Measurements from ENCODE around the gene MCCC1. TPM values are rescaled to one million over a fixed set of nuclear protein-coding genes. Genes with fewer than 3 reads are reported as not detected.

Gene MCCC1
- total RNA-seq, 1 experiment from 2014 or later: 19.2 TPM

- Histone ChIP-seq H3K4me1 (ENCODE audit: insufficient read depth, low read length, poor library complexity, severe bottlenecking) (peaks cover 4% of the 10 kb centered on the region), H3K27ac (ENCODE audit: low read depth, low read length, poor library complexity, severe bottlenecking) (no peak overlapping the region), H3K36me3 (ENCODE audit: insufficient read depth, low read length, poor library complexity, severe bottlenecking) (no peaks in the 10 kb centered on the region), H3K27me3 (replicated peaks; ENCODE audit: insufficient read depth, low read depth, low read length, poor library complexity) (no peaks in the 10 kb centered on the region), H3K9me3 (ENCODE audit: low read depth, low read length, poor library complexity, severe bottlenecking) (no peaks in the 10 kb centered on the region), H3K4me3 (ENCODE audit: low read depth, low read length, poor library complexity, severe bottlenecking) (no peak overlapping the region)
- no peak for TF ChIP-seq CTCF (conservative IDR thresholded peaks at IDR 0.05; ENCODE audit: low read depth, low read length)
- TF ChIP-seq EZH2 (IDR thresholded peaks at IDR 0.05; ENCODE audit: borderline replicate concordance, low read depth, low read length, poor library complexity, severe bottlenecking): no peak
- ChIA-PET CTCF (interaction anchor here (0.7 kb wide), 1 partner anchor 250 kb away, joined by 3 read pairs; no protein-coding TSS in a partner anchor), POLR2A (ENCODE audit: low non-redundant PET) (no interaction called here)
- BruUV-seq (replicated peaks): no TSS peak
- DNase-seq (ENCODE audit: low spot score): no peak
- intact Hi-C loops (cut with micrococcal nuclease; ENCODE audit: unreplicated experiment): loop anchor here (10.0 kb wide), 1 partner anchor 636 kb away; no protein-coding TSS in a partner anchor
Observed at GRCh38 chr3:183128709-183129108, 29.4 kb upstream of the MCCC1 start.

GRCh38 chr3:183123891-183124290 is 24.6 kb upstream of the MCCC1 start:
- Histone ChIP-seq H3K9me3 (ENCODE audit: low read depth, low read length, poor library complexity, severe bottlenecking) (no peaks in the 10 kb centered on the region), H3K4me1 (ENCODE audit: insufficient read depth, low read length, poor library complexity, severe bottlenecking) (peaks cover 4% of the 10 kb centered on the region), H3K27ac (ENCODE audit: low read depth, low read length, poor library complexity, severe bottlenecking) (no peak overlapping the region), H3K4me3 (ENCODE audit: low read depth, low read length, poor library complexity, severe bottlenecking) (no peak overlapping the region), H3K27me3 (replicated peaks; ENCODE audit: insufficient read depth, low read depth, low read length, poor library complexity) (no peaks in the 10 kb centered on the region), H3K36me3 (ENCODE audit: insufficient read depth, low read length, poor library complexity, severe bottlenecking) (no peaks in the 10 kb centered on the region)
- TF ChIP-seq EZH2 (IDR thresholded peaks at IDR 0.05; ENCODE audit: borderline replicate concordance, low read depth, low read length, poor library complexity, severe bottlenecking) (no peak), CTCF (conservative IDR thresholded peaks at IDR 0.05; ENCODE audit: low read depth, low read length) (no peak)
- DNase-seq (ENCODE audit: low spot score): peak; percentile 19
- POLR2A ChIA-PET (ENCODE audit: low non-redundant PET): no interaction called here
- BruUV-seq (replicated peaks): no TSS peak
- intact Hi-C loops (cut with micrococcal nuclease; ENCODE audit: unreplicated experiment): loop anchor here (5.0 to 10.0 kb wide), 2 partner anchors 58 to 641 kb away; no protein-coding TSS in a partner anchor
- CTCF ChIA-PET: interaction anchor here (1.1 kb wide), 1 partner anchor 259 kb away, joined by 3 read pairs; no protein-coding TSS in a partner anchor

GRCh38 chr3:183122257-183122932 is 23.1 kb upstream of the MCCC1 start:
- intact Hi-C loops (cut with micrococcal nuclease; ENCODE audit: unreplicated experiment): loop anchor here (1.0 to 10.0 kb wide), 3 partner anchors 60 to 642 kb away; no protein-coding TSS in a partner anchor
- Histone ChIP-seq H3K4me1 (ENCODE audit: insufficient read depth, low read length, poor library complexity, severe bottlenecking) (peaks cover 4% of the 10 kb centered on the region), H3K9me3 (ENCODE audit: low read depth, low read length, poor library complexity, severe bottlenecking) (no peaks in the 10 kb centered on the region), H3K4me3 (ENCODE audit: low read depth, low read length, poor library complexity, severe bottlenecking) (no peak overlapping the region), H3K27ac (ENCODE audit: low read depth, low read length, poor library complexity, severe bottlenecking) (no peak overlapping the region), H3K36me3 (ENCODE audit: insufficient read depth, low read length, poor library complexity, severe bottlenecking) (no peaks in the 10 kb centered on the region), H3K27me3 (replicated peaks; ENCODE audit: insufficient read depth, low read depth, low read length, poor library complexity) (peaks cover 3% of the 10 kb centered on the region)
- no TSS peak for BruUV-seq (replicated peaks)
- peak; percentile 69 for DNase-seq (ENCODE audit: low spot score)
- CTCF ChIA-PET: interaction anchor here (0.8 to 1.4 kb wide), 5 partner anchors 57 to 773 kb away, joined by 3 to 7 read pairs (median 4); no protein-coding TSS in a partner anchor
- TF ChIP-seq EZH2 (IDR thresholded peaks at IDR 0.05; ENCODE audit: borderline replicate concordance, low read depth, low read length, poor library complexity, severe bottlenecking) (no peak), CTCF (conservative IDR thresholded peaks at IDR 0.05; ENCODE audit: low read depth, low read length) (peak; percentile 88)
- POLR2A ChIA-PET (ENCODE audit: low non-redundant PET): no interaction called here

Data from A673 (cell line).